Measurements from ENCODE around the gene PPP1R9A. TPM values are rescaled to one million over a fixed set of nuclear protein-coding genes. Genes with fewer than 3 reads are reported as not detected.
A peak's percentile ranks its signal among the peaks of the same experiment; 100 is the strongest.

The PPP1R9A gene
- polyA plus RNA-seq, 3 donors, result not detected

DNA sequence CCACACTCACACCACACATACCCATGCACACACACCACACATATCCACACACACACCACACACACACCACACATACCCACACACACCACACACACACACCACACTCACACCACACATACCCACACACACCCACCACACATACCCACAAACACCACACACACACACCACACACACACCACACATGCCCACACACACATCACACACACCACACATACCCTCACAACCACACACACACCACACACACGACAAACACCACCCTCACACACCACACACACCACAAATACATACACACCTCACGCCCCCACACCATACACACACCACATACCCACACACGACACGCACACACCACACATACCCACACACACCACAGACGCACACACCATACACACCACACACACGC lies 297.2 kb downstream of the PPP1R9A start:
- Histone ChIP-seq H4K20me1 (ENCODE audit: insufficient read depth, low read length) (no peaks in the 10 kb centered on the region), H3K9ac (ENCODE audit: insufficient read depth, low read length, poor library complexity, severe bottlenecking) (no peak overlapping the region), H3K36me3 (replicated peaks in 1 of 2; ENCODE audit: control insufficient read depth in 1 of 2, insufficient read depth in 2 of 2, low read length in 2 of 2) (no peaks in the 10 kb centered on the region), H3K27me3 (ENCODE audit: control insufficient read depth in 2 of 2, insufficient read depth in 2 of 2, low read length in 2 of 2) (no peaks in the 10 kb centered on the region), H3K9me3 (replicated peaks in 1 of 2; ENCODE audit: control insufficient read depth in 1 of 2, insufficient read depth in 1 of 2, low read length in 2 of 2) (no peaks in the 10 kb centered on the region), H3K4me1 (ENCODE audit: control insufficient read depth in 1 of 2, insufficient read depth in 2 of 2, low read length in 2 of 2) (no peaks in the 10 kb centered on the region), H3K27ac (ENCODE audit: low read depth in 1 of 2, low read length in 2 of 2) (no peak overlapping the region), H3K4me2 (replicated peaks; ENCODE audit: extremely low read depth, low read length, poor library complexity, severe bottlenecking) (no peak overlapping the region), H3K79me2 (ENCODE audit: insufficient read depth, low read length) (no peaks in the 10 kb centered on the region), H2AFZ (ENCODE audit: insufficient read depth, low read depth, low read length, poor library complexity, severe bottlenecking) (no peak overlapping the region), H3K4me3 (replicated peaks in 1 of 3; ENCODE audit: low read depth in 2 of 3, low read length in 3 of 3) (no peak overlapping the region)
- Mint-ChIP-seq H3K4me1 (no peaks in the 10 kb centered on the region), H3K36me3 (no peaks in the 10 kb centered on the region), H3K27ac (peak overlapping the region in 1 of 7 donors; percentile 81), H3K9me3 (peaks cover 0 to 2% (median 0%) of the 10 kb centered on the region in 7 donors), H3K27me3 (ENCODE audit: low read depth in 3 of 3) (peaks cover 0 to 2% (median 0%) of the 10 kb centered on the region in 3 donors), H3K4me3 (no peak overlapping the region)
- no peak for DNase-seq
- TF ChIP-seq, protein P1, sequence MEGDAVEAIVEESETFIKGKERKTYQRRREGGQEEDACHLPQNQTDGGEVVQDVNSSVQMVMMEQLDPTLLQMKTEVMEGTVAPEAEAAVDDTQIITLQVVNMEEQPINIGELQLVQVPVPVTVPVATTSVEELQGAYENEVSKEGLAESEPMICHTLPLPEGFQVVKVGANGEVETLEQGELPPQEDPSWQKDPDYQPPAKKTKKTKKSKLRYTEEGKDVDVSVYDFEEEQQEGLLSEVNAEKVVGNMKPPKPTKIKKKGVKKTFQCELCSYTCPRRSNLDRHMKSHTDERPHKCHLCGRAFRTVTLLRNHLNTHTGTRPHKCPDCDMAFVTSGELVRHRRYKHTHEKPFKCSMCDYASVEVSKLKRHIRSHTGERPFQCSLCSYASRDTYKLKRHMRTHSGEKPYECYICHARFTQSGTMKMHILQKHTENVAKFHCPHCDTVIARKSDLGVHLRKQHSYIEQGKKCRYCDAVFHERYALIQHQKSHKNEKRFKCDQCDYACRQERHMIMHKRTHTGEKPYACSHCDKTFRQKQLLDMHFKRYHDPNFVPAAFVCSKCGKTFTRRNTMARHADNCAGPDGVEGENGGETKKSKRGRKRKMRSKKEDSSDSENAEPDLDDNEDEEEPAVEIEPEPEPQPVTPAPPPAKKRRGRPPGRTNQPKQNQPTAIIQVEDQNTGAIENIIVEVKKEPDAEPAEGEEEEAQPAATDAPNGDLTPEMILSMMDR (IDR thresholded peaks at IDR 0.05), result no peak
- 93% methylated on average over 2 of the region's 6 CpGs for WGBS (ENCODE audit: insufficient coverage)
- intact Hi-C loops (cut with micrococcal nuclease), result no loop called here

- Histone ChIP-seq H3K9me3 (replicated peaks in 1 of 2; ENCODE audit: control insufficient read depth in 1 of 2, insufficient read depth in 1 of 2, low read length in 2 of 2) (no peaks in the 10 kb centered on the region), H3K79me2 (ENCODE audit: insufficient read depth, low read length) (no peaks in the 10 kb centered on the region), H3K4me3 (replicated peaks in 1 of 3; ENCODE audit: low read depth in 2 of 3, low read length in 3 of 3) (no peak overlapping the region), H3K27ac (ENCODE audit: low read depth in 1 of 2, low read length in 2 of 2) (no peak overlapping the region), H3K9ac (ENCODE audit: insufficient read depth, low read length, poor library complexity, severe bottlenecking) (no peak overlapping the region), H3K4me1 (ENCODE audit: control insufficient read depth in 1 of 2, insufficient read depth in 2 of 2, low read length in 2 of 2) (no peaks in the 10 kb centered on the region), H4K20me1 (ENCODE audit: insufficient read depth, low read length) (no peaks in the 10 kb centered on the region), H3K27me3 (ENCODE audit: control insufficient read depth in 2 of 2, insufficient read depth in 2 of 2, low read length in 2 of 2) (no peaks in the 10 kb centered on the region), H3K4me2 (replicated peaks; ENCODE audit: extremely low read depth, low read length, poor library complexity, severe bottlenecking) (no peak overlapping the region), H2AFZ (ENCODE audit: insufficient read depth, low read depth, low read length, poor library complexity, severe bottlenecking) (no peak overlapping the region), H3K36me3 (replicated peaks in 1 of 2; ENCODE audit: control insufficient read depth in 1 of 2, insufficient read depth in 2 of 2, low read length in 2 of 2) (no peaks in the 10 kb centered on the region)
- Mint-ChIP-seq H3K27ac (no peak overlapping the region), H3K27me3 (ENCODE audit: low read depth in 3 of 3) (peaks cover 0 to 2% (median 0%) of the 10 kb centered on the region in 3 donors), H3K4me1 (no peaks in the 10 kb centered on the region), H3K36me3 (no peaks in the 10 kb centered on the region), H3K9me3 (peaks cover 0 to 3% (median 0%) of the 10 kb centered on the region in 7 donors), H3K4me3 (no peak overlapping the region)
- DNase-seq, result no peak
- TF ChIP-seq, protein P1 (IDR thresholded peaks at IDR 0.05), result no peak
- no CpG with 5 or more reads among the region's 1 CpG for WGBS (ENCODE audit: insufficient coverage)
- intact Hi-C loops (cut with micrococcal nuclease), result no loop called here
These were observed 298.4 kb downstream of the PPP1R9A start for GRCh38 chr7:95205665-95206225.
